Breast epithelium (tissue), 3 donors: ENCODE measurements around the gene TAS2R19.
"Not testable (repeated sequence)": the region's sequence is repeated elsewhere in the genome, so short reads cannot be mapped to it uniquely, and the experiment has no call there.

Source experiments
- CTCF ChIP-seq, 3 donors: fragments of 450-650 bp; IDR thresholded peaks; one replicate each; pipeline ENCODE4 v1.5.1; 2016 to 2017; ENCODE audit warnings: antibody characterized with exemption in 3 of 3, mild to moderate bottlenecking in 3 of 3, moderate library complexity in 3 of 3
- POLR2A ChIP-seq: fragments of 450-650 bp; IDR thresholded peaks from one replicate; pipeline ENCODE4 v1.6.1; 2016; ENCODE audit warnings: antibody characterized with exemption, mild to moderate bottlenecking, moderate library complexity
- POLR2AphosphoS5 ChIP-seq, 3 donors: sonication (generic); formaldehyde crosslinking; IDR thresholded peaks; one replicate each; pipeline ENCODE4 v1.6.1; 2017; ENCODE audit warnings: antibody characterized with exemption in 3 of 3

GRCh38 chr12:11033959-11034358 is 11.5 kb upstream of the TAS2R19 start:
- not testable (repeated sequence) for TF ChIP-seq CTCF (IDR thresholded peaks at IDR 0.05); POLR2AphosphoS5 (IDR thresholded peaks at IDR 0.05); POLR2A
